Epithelial cell of proximal tubule (primary cell): ENCODE data around the gene NDUFB3. TPM values are rescaled to one million over a fixed set of nuclear protein-coding genes. Genes with fewer than 3 reads are reported as not detected.

ENCODE experiments used
- DNase-seq: peaks from one replicate; pipeline ENCODE4 v3.0.0-alpha.2; 2011; ENCODE audit warnings: low read depth
- H3K4me3 ChIP-seq: 2 replicates; pipeline ENCODE4 v1.5.1; 2011; ENCODE audit warnings: low read depth, mild to moderate bottlenecking, low read length
- CTCF ChIP-seq: conservative IDR thresholded peaks from 2 replicates; pipeline ENCODE4 v1.5.1; 2012; ENCODE audit warnings: low read depth, mild to moderate bottlenecking, low read length
- total RNA-seq: library from RNA; depleted of rRNA; stranded (reverse); fragments of >200 nt; gene quantifications from 2 replicates; pipeline ENCODE4 v1.2.3, GENCODE V29; 2015

NDUFB3 gene
- total RNA-seq, 1 donor from 2014 or later: 138 TPM

- no peak for TF ChIP-seq CTCF
- no peak overlapping the region for H3K4me3 ChIP-seq
- no peak for DNase-seq
Measured at GRCh38 chr2:201100497-201100896, 28.7 kb downstream of the NDUFB3 start.

- TF ChIP-seq CTCF: no peak
- H3K4me3 ChIP-seq: no peak overlapping the region
- DNase-seq: no peak
Measured at GRCh38 chr2:201105759-201106158, 34.0 kb downstream of the NDUFB3 start.

GRCh38 chr2:201107624-201108023 lies 35.8 kb downstream of the NDUFB3 start:
- no peak overlapping the region for H3K4me3 ChIP-seq
- no peak for DNase-seq
- no peak for TF ChIP-seq CTCF

- no peak for TF ChIP-seq CTCF
- DNase-seq: no peak
- no peak overlapping the region for H3K4me3 ChIP-seq
Measured at GRCh38 chr2:201108341-201108740, 36.5 kb downstream of the NDUFB3 start.

GRCh38 chr2:201109186-201109585 lies 37.4 kb downstream of the NDUFB3 start:
- no peak for DNase-seq
- no peak overlapping the region for H3K4me3 ChIP-seq
- TF ChIP-seq CTCF: no peak

- TF ChIP-seq CTCF: no peak
- no peak overlapping the region for H3K4me3 ChIP-seq
- DNase-seq: no peak
Measured at GRCh38 chr2:201110615-201111014, 38.8 kb downstream of the NDUFB3 start.

- H3K4me3 ChIP-seq: no peak overlapping the region
- no peak for DNase-seq
- no peak for TF ChIP-seq CTCF
Measured at GRCh38 chr2:201111096-201111495, 39.3 kb downstream of the NDUFB3 start.
